GM18873 (cell line): Measurements from ENCODE around the gene BEND3.
"Not testable (repeated sequence)": the region's sequence is repeated elsewhere in the genome, so short reads cannot be mapped to it uniquely, and the experiment has no call there.

Experiments
- ATAC-seq: cut with Tn5 transposase; IDR thresholded peaks from one replicate; pipeline ENCODE4 v1.9.1; 2021; ENCODE audit warnings: mild to moderate bottlenecking, moderate library complexity, moderate number of reproducible peaks; ENCODE audit not compliant: unreplicated experiment, low FRiP score

Gene BEND3

DNA sequence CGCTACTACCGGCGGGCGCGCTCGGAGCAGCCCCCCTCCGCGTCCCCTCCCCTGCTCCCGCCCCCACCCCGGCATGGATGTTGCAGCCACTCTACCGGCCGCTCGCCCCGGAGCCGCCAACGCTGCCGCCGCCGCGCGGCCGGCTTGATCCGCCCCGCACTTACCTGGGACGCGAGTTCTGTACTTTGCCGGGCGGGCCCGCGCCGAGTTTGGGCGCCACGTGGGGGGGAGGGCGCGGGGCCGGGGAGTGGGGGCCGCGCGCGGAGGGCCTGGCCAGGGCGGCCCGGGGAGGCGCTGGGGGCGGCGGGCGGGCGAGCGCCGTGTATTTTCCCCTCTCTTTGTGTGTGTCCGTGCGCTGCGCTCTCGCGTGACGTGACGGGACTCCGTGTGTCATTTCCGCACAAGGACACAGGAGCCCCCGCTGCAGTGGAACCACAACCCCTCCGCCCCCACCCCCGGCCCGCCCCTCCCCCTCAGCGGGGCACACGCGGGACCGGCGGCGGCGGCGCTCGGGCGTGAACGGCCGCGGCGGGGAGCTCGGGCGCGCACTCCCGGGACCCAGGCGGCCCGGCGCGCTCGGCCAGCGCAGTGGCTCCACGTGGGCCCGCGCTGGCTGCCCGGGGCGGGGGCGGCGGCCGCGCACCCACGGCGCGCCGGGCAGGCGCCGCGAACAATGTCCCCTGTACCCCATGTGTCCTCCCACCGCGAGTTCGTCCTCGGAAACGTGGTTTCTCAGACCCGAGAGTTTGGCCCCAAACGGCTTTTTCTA is at the start of gene BEND3:
Gene BEND3, minus strand, starts transcription at position 590 of the 769 bp plus-strand sequence. CDS start 16,230 bp downstream, outside the sequence.
- ATAC-seq: no peak

DNA sequence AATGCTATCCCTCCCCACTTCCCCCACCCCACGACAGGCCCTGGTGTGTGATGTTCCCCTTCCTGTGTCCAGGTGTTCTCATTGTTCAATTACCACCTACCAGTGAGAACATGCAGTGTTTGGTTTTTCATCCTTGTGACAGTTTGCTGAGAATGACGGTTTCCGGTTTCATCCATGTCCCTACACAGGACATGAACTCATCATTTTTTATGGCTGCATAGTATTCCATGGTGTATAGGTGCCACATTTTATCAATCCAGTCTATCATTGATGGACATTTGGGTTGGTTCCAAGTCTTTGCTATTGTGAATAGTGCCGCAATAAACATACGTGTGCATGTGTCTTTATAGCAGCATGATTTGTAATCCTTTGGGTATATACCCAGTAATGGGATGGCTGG is 49.0 kb upstream of the BEND3 start:
- not testable (repeated sequence) for ATAC-seq

DNA sequence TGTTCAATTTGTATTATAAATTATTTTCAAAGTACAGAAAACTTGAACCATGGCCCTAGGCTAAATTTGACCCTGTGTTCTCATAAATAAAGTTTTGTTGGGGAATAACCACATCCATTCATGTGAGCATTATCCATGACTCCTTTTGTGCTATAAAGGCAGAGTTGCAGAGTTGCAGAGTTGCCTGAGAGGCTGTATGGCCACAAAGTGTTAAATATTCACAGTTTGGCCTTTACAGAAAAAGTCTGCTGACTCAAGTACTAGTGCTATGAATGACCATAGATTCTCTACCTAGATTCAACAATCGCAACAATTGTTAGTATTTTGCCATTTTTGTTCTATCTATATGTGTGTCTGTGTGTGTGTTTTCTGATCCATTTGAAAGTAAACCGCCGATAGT is 46.2 kb upstream of the BEND3 start:
- no peak for ATAC-seq

DNA sequence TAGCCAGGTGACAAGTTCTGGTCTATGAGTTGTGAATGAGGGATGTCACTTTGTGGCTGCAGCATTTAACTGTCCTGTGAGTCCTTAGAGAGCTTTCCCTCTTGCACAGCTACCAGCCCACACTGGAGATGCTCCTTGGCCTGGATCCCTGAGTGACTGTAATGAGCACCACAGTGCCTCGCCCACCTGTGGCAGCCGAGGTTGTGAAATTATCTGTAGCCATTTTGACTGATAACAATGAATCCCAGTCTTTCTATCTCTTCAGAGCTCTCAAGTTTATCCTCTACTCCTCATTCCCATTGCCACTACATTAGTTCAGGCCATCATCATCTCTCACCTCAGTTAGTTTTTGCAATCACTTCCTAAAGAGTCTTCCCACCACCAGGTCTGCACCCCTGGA is 41.3 kb upstream of the BEND3 start:
- no peak for ATAC-seq

DNA sequence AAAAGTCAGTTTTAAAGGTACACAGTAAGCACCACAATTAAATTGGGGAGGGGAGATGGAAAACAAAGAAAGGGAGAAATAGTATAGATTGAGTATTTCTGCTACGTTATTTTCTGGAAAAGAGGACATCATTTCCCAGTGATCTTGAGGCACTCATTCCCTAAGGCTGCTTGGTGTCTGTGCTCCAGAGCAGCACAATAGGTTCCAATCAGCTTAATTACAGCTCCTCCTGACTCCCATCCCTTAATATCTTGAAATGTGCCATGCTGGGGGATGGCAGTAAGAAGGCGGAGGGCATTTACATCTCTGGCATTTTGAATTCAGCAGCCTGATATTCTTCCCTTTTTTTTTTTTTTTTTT is 39.5 kb upstream of the BEND3 start:
- no peak for ATAC-seq

DNA sequence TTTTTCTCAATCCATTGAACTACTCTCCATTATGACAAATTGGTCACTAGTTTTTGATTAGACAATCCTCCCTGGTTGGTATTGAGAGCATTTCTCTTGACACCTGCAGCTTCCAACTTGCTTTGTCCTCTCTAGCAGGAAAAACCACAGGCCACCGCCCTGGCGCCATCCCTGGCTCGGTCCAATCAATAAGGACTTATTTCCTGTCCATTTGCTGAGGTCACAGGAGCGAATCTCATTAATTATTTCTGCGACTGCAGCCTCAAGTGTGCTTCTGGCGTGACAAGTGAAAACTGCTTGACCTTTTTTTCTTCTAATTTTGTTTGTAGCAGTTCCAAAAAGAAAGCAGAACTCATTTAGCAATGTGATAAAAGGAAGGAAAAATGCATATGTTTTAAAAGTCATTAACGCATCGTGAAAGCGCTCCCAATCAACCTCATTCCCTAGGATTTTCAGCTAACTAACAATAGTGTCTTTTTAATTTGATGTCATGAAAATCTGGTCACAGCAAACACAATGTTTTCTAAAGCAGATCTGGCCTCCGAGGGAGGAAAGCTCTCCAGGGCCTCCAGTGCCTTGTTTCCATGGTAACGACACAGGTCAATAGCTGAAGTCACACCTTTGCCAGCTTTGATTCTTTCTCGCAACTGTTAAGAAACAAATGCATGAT is 39.0 kb upstream of the BEND3 start:
- ATAC-seq: no peak

DNA sequence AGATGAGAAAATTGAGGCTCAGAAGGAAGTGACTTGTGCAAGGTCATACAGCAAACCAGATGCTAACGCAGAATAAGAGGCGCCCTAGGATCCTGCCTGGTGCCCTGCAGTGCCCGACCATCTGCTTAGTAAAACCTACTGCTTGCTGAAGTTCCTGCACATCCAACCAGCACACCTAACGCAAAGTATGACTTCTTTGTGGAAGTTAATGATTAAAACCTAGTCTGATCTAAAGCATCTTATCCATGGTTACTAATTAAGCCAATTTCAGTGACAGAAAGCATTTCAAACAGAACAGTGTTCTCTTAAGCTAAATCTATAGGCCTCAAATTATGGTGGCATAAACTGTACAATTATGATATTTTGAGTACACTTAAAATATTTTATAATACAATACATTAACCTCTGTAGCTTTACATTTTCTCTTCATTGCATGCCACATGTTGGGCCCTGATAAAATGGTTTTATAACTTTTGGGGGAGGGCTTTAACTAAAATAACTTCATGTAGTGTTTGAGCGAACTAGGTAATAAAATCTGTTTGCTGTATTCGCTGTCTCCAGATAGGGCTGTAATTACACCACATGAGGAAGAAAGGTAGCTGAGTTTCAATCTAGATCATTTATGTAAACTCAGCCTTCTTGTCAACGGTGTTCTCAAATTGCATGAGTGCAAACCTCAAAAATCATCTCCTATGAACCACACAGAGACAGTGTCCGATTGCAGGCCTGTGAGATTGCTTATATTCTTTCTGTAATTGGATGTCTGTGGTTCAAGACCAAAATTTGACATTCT is 37.5 kb upstream of the BEND3 start:
- no peak for ATAC-seq

DNA sequence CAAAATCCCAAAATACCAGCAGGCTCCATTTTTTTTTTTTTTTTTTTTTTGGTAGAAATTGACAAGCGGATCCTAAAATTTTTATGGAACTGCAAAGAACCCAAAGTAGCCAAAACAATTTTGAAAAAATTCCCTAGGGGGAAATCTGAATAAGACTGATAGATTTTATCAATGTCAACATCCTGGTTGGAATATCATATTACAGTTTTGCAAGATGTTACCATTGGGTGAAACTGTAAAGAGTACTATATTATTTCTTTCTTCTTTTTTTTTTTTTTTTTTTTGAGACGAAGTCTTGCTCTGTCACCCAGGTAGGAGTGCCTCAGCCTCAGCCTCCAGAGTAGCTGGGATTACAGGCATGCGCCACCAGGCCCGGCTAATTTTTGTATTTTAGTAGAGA is 29.4 kb upstream of the BEND3 start:
- no peak for ATAC-seq

DNA sequence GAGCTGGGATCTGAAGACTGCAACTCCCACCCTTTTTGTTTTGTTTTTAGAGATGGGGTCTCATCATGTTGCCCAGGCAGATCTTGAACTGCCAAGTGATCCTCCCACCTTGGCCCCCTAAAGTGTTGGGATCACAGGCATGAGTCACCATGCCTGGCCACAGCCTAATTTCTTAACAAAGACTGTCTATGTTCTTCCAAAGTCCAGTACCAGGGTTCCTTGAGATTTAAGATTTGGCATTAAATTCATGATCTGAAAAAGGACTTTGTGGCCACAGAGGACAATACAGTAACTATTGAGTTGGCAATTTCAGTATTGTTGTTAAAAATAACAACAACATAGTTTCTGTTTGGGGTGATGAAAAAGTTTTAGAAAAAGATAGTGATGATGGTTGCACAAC is 28.7 kb upstream of the BEND3 start:
- ATAC-seq: no peak

DNA sequence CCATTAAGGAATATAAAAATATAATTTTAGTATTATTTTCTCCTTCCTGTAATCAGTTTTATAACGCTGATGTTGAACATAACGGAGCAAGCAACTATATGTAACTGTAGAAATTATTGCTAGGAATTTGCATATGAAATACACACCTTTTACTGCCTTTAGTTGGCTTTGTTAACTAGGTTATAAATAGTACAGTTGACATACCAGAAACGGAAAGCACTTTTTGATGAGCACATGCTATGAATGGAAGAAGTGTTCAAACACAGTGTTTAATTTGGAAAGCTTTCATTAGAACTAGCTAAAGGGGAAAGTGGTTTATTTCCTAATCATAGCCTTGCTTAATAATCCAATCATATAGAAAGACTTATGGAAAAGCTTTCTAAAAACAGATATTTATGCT is 25.3 kb upstream of the BEND3 start:
- no peak for ATAC-seq

DNA sequence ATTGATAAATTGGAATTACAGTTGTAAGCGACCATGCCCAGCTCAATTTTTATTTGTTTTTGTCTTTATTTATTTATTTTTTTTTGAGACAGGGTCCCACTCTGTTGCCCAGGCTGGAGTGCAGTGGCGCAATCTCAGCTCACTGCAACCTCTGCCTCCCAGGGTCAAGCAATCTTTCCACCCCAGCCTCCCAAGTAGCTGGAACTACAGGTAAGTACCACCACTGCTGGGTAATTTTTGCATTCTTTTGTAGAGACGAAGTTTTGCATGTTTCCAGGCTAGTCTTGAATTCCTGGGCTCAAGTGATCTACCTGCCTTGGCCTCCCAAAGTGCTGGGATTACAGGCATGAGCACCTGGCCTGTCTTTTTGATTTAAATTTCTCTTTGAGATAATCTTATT is 21.0 kb upstream of the BEND3 start:
- not testable (repeated sequence) for ATAC-seq

DNA sequence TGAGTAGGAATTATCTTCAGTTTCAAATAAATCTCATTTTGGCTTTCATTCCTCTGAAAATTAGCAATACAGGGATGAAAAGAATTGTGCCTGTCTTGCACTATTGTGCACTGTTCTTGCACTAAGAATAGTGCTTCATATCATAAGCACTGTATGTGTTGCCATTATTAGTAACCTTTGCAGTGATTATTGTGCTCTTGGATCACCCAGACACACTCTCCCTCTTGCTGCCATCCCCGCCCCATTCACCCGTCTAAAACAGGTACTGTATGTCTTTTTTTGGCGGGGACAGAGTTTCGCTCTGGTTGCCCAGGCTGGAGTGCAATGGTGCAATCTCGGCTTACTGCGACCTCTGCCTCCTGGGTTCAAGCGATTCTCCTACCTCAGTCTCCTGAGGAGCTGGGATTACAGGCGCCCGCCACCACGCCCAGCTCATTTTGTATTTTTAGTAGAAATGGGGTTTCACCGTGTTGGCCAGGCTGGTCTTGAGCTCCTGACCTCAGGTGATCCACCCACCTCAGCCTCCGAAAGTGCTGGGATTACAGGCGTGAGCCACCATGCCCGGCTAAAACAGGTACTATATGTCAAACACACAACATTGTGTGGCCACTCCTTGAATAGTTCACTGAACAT is 19.8 kb upstream of the BEND3 start:
- ATAC-seq: not testable (repeated sequence)

DNA sequence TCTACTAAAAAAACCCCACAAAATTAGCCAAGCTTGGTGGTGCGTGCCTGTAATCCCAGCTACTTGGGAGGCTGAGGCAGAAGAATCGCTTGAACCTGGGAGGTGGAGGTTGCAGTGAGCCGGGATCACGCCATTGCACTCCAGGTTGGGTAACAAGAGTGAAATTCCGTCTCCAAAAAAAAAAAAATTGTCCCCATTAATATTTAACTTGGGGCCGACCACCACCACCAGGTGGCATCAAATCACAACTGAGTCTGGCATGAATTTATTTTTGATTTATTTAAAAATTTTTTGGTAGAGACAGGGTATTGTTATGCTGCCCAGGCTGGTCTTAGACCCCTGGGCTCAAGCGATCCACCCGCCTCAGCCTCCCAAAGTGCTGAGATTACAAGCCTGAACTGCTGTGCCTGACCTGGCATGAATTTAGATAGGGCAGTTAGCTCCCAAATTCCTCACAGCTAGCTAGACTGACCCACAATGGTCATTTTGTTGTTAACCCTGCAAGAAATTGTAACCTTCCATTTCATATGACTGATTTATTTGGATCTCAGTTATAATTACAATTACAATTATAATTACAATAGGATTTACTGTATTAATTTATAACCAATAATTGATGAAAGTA is 17.1 kb upstream of the BEND3 start:
- no peak for ATAC-seq

DNA sequence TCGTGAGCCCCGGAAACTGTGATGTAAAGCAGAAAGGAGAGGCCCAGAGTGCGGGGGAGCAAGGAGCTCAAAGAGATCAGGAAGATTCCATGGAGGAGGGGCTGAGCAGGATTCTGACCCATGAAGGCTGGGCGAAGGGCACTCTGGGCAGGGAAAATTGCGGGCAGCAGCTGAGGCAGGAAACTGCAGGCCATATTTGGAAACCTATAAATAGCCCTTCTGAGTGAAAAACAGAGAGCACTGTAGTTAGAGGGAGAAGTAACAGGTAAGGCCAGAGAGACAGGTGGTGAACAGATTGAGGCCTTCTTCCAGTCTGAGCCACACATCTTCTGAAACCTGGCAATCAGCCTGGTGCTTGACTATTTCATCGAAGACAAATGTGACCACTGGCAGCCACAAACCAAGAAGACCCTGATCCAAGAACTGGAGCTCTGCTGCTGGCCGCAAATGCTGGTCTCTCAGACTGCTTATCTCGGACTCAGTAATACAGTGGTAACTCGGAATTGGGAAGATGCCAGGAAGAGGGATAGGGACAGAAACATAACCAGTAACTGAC is 14.1 kb upstream of the BEND3 start:
- no peak for ATAC-seq

DNA sequence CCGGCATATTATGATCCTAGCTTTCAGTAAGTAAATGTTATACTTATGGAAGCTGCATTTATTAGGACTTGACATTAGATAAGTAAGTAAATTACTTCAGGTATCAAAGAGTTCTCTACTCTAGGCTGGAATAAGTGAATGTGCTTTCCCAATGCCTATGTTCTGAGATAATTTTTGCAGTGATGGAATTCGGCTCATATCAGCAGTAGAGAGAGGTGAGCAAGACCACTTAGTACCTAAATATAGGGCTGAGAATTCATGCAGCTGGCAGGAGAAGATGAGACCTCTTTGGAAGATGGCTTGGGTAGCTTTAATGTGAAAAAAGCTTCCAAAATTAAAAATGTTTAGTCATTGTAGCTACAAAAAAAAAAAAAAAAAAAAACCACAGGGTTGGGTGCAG is 13.3 kb upstream of the BEND3 start:
- no peak for ATAC-seq

DNA sequence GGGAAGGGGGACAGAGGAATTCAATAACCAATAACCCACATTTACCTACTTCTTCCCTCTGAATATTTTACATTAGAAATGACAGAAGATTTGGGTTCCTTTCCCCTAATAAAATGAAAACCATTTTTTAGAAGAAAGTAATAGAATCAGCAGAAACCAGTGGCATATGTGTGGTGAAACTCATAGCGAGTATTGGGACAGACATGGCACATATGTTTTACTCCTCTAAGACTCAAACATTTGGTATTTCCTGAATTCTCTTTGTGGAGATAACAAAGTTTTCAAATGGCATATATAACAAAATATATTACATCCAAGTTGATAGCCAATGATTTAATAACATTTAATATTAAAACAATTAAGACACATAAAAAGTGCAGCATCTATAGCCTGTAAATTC is 12.9 kb upstream of the BEND3 start:
- no peak for ATAC-seq

DNA sequence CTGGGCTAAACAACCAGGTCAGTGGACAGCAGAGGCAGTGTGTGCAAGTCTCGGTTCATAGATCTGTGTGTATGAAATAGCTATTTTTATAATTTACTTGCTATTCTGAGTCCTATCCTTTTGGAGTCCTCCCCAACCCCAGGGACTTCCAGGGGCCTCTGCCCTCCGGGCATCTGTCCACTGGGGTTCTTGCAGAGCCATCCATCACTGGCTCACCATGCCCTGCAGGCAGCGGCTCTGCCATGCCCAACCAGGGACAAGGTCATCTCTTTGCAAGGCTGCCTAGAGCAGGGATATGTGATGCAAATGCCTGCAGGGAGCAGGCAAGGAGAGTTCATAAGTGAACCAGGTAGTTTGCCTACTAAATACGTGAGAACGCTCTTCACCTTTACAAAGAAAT is 10.5 kb upstream of the BEND3 start:
- no peak for ATAC-seq

DNA sequence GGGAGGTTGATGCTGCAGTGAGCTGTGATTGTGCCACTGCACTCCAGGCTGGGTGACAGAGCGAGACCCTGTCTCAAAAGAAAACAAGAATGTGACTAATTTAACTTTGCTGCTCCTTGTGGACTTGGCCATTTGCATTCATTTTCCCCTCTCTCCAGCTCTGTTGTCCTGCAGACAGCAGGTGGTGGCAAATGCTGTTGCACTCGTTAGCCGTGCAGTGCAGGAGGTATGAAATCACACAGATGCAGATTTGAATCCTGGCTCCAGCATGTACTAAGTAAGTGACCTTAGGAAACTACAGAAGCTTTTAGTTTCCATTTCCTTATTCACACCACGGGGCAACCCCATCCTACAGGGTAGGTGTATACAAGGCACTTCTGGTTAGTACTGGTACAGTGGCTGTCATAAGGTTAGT is 9.6 kb upstream of the BEND3 start:
- peak; percentile 80 for ATAC-seq

DNA sequence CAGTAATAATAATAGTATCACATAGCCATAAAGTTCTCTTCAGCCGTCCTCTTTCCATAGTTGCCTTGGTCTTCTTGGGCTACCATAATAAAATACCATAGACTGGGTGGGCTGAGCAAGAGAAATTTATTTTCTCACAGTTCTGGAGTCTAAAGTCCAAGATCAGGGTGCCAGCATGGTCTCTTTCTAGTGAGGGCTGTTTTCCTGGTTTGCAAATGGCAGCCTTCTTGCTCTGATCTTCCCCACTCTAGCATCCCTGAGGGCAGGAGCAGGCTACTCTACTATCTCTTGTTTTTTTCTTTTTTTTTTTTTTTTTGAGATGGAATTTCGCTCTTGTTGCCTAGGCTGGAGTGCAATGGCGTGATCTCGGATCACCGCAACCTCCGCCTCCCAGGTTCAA is 8.2 kb upstream of the BEND3 start:
- ATAC-seq: no peak

DNA sequence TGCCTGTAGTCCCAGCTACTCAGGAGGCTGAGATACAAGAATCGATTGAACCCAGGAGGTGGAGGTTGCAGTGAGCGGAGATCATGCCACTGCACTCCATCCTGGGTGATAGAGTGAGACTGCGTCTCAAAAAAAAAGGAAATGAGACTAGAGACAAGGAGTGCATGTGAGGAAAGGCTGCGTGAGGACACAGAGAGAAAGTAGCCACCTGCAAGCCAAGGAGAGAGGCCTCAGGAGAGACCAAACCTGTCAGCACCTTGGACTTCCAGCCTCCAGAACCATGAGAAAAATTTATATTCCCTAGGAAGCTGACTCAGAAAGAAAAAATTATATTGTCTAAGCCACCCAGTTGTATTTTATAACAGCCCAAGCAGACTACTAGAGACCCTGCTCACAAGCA is 7.4 kb upstream of the BEND3 start:
- ATAC-seq: no peak
